Bronchial epithelial cell (primary cell): ENCODE measurements around the gene PPP1R12C. TPM values are rescaled to one million over a fixed set of nuclear protein-coding genes. Genes with fewer than 3 reads are reported as not detected.

Experiments used
- DNase-seq: peaks from one replicate; pipeline ENCODE4 v3.0.0-alpha.2; 2010; ENCODE audit warnings: low read depth
- FAIRE-seq: peaks from 2 replicates; lab custom pipeline; 2011; peaks lifted over from hg19 to GRCh38; lab: Jason Lieb, UNC
- H3K27me3 ChIP-seq: 2 replicates; pipeline ENCODE4 v1.5.1; 2011; ENCODE audit warnings: low read length; ENCODE audit not compliant: control insufficient read depth, insufficient read depth
- H3K36me3 ChIP-seq: 2 replicates; pipeline ENCODE4 v1.5.1; 2011; ENCODE audit warnings: low read length; ENCODE audit not compliant: control insufficient read depth, insufficient read depth
- H3K4me3 ChIP-seq: 2 replicates; pipeline ENCODE4 v1.5.1; 2011; ENCODE audit warnings: mild to moderate bottlenecking, low read depth, low read length, control low read depth
- total RNA-seq: library from RNA; depleted of rRNA; stranded (reverse); fragments of >200 nt; gene quantifications from 2 replicates; pipeline ENCODE4 v1.2.1, GENCODE V29; 2014
- TF ChIP-seq, protein P1 (sequence below): IDR thresholded peaks from 2 replicates; pipeline ENCODE4 v1.5.1; 2011; ENCODE audit warnings: mild to moderate bottlenecking, moderate library complexity, low read length, control low read depth, inconsistent platforms; ENCODE audit not compliant: insufficient read depth, severe bottlenecking

PPP1R12C gene
- total RNA-seq, 1 donor from 2014 or later = 22.9 TPM

GRCh38 chr19:55101261-55101660, 16.2 kb downstream of the PPP1R12C start:
- Histone ChIP-seq H3K36me3 (peaks cover 17% of the 10 kb centered on the region), H3K4me3 (no peak overlapping the region), H3K27me3 (no peaks in the 10 kb centered on the region)
- TF ChIP-seq, protein P1, sequence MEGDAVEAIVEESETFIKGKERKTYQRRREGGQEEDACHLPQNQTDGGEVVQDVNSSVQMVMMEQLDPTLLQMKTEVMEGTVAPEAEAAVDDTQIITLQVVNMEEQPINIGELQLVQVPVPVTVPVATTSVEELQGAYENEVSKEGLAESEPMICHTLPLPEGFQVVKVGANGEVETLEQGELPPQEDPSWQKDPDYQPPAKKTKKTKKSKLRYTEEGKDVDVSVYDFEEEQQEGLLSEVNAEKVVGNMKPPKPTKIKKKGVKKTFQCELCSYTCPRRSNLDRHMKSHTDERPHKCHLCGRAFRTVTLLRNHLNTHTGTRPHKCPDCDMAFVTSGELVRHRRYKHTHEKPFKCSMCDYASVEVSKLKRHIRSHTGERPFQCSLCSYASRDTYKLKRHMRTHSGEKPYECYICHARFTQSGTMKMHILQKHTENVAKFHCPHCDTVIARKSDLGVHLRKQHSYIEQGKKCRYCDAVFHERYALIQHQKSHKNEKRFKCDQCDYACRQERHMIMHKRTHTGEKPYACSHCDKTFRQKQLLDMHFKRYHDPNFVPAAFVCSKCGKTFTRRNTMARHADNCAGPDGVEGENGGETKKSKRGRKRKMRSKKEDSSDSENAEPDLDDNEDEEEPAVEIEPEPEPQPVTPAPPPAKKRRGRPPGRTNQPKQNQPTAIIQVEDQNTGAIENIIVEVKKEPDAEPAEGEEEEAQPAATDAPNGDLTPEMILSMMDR = no peak
- DNase-seq (no peak), FAIRE-seq (no peak)

- TF ChIP-seq, protein P1 = no peak
Measured at GRCh38 chr19:55099557-55100506, 17.6 kb downstream of the PPP1R12C start.

GRCh38 chr19:55098716-55099556, 18.5 kb downstream of the PPP1R12C start:
- no peak for FAIRE-seq
- Histone ChIP-seq H3K4me3 (no peak overlapping the region), H3K27me3 (no peaks in the 10 kb centered on the region), H3K36me3 (peaks cover 27% of the 10 kb centered on the region)
- TF ChIP-seq, protein P1 = no peak
- DNase-seq = no peak

More at GRCh38 chr19:55099557-55100506, 17.6 kb downstream of the PPP1R12C start:
- no peak overlapping the region for H3K4me3 ChIP-seq
- peaks cover 22% of the 10 kb centered on the region for H3K36me3 ChIP-seq
- DNase-seq (no peak), FAIRE-seq (no peak)
- no peaks in the 10 kb centered on the region for H3K27me3 ChIP-seq

DNA sequence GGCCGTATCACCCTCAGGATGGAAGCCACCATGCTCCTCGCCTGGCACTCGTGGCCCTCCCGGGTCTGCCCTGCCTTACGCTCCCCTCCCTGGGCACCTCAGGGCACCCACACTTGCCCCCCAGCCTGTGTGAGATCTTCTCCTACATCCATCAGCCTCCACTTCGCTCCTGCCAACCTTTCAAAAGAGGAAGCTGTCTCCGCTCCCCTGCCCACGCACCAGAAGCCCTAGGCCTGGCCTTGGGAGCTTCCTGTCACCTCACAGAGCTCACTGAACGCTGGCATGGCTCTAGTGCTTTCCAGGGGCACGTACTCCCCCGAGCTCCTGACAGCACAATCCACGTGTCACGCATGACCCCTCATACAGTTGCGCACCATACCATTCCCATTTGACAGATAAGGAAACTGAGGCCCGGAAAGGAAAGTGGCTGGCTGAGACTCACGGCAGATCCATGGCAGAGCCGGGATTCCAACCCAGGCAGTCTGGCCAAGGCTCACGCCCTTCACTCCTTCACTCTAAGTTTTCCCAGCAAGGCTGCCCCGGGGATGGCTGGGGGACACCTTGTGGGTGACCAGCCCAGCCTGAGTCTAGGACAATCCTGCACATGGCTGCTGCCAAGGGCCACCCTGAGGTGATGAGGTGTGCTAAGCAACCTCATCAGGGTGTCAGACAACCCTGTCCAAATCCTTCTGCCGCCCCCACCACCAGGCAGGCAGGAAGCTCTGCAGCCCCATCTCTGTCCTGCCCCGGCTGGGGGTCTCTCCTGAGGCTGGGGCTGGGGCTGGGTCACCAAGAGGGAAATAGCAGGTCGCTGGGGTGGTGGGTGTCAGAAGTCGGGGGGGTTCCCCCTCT, 19.3 kb downstream of the PPP1R12C start:
- no peak for FAIRE-seq
- Histone ChIP-seq H3K36me3 (peaks cover 23% of the 10 kb centered on the region), H3K27me3 (no peaks in the 10 kb centered on the region), H3K4me3 (no peak overlapping the region)
- TF ChIP-seq, protein P1 = no peak
- no peak for DNase-seq

DNA sequence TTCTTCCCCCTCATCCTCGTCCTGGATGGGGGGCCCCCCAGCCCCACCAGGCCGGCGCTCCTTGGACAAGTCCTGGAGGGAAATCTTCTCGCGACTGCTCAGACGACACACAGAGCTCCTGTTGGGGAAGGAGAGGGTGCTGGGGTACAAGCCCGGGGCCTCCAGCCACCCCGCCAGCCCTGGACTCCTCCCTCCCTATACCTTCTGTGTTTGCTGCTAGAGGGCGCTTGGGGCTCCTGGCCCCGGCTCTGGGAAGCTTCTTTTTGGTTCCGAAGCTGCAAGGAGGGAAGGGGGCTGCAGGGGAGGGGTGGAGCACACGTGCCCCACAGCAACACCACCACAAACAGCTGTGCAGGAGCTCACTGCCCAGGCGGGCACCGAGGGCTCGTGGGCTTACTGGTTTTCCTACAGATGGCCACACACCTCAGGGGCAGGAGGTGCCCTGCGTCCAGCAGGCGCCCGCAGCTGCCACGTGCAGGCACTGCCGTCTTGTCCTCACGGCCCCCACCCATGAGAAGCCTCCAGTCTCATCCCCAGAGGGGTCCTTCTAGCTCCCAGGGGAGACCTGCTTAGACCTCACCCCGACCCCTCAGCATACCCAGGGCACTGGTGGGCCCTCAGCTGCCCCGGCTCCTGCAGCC, 21.3 kb downstream of the PPP1R12C start:
- TF ChIP-seq, protein P1 = no peak
- Histone ChIP-seq H3K4me3 (no peak overlapping the region), H3K36me3 (peaks cover 25% of the 10 kb centered on the region), H3K27me3 (no peaks in the 10 kb centered on the region)
- DNase-seq (no peak), FAIRE-seq (no peak)
